H1 (cell line): ENCODE results near the gene FOXK1. TPM values are rescaled to one million over a fixed set of nuclear protein-coding genes. Genes with fewer than 3 reads are reported as not detected.
A peak's percentile ranks its signal among the peaks of the same experiment; 100 is the strongest.

Experiments used
- BACH1 ChIP-seq: IDR thresholded peaks from 2 replicates; pipeline ENCODE4 v1.6.1; 2012; ENCODE audit warnings: low read length, improper control_type of control experiment
- JUN ChIP-seq: IDR thresholded peaks from 2 replicates; pipeline ENCODE4 v1.6.1; 2011; ENCODE audit warnings: low read depth, mild to moderate bottlenecking, improper control_type of control experiment, low read length
- KDM4A ChIP-seq: IDR thresholded peaks from one replicate; pipeline ENCODE4 v1.7.1; 2012; ENCODE audit warnings: low read depth, mild to moderate bottlenecking, moderate library complexity, low read length, inconsistent platforms; ENCODE audit not compliant: severe bottlenecking
- NANOG ChIP-seq: IDR thresholded peaks from 2 replicates; pipeline ENCODE4 v1.6.1; 2011; ENCODE audit warnings: low read length, low read depth, mild to moderate bottlenecking, inconsistent platforms; ENCODE audit not compliant: insufficient read depth, poor library complexity, severe bottlenecking
- SAP30 ChIP-seq: fragments of 300-600 bp; sonication (generic); IDR thresholded peaks from 2 replicates; pipeline ENCODE4 v1.7.1; 2012; ENCODE audit warnings: low read length, moderate library complexity, mild to moderate bottlenecking, inconsistent platforms; ENCODE audit not compliant: insufficient read depth, insufficient replicate concordance
- SUZ12 ChIP-seq: fragments of 200-600 bp; sonication (generic); IDR thresholded peaks from 2 replicates; pipeline ENCODE4 v1.6.1; 2012; ENCODE audit warnings: mild to moderate bottlenecking, inconsistent platforms, low read length, moderate library complexity, mixed read lengths
- TAF1 ChIP-seq: IDR thresholded peaks from 2 replicates; pipeline ENCODE4 v1.6.1; 2011; ENCODE audit warnings: mild to moderate bottlenecking, low read depth, low read length
- polyA plus RNA-seq, 7 experiments: library from polyadenylated mRNA; depleted of rRNA in 3 of 7; stranded (reverse) in 5 of 7; unstranded in 2 of 7; fragments of >200 nt in 5 of 7; fragments of 200-250 nt in 2 of 7; gene quantifications; 1 replicate in 5 of 7; 2 replicates in 1 of 7; 4 replicates in 1 of 7; pipeline versions ENCODE4 v1.2.1 to v1.2.3, GENCODE V29; 2011 to 2013; ENCODE audit warnings: missing spikeins in 2 of 7, mixed read lengths in 2 of 7
- total RNA-seq: library from RNA; stranded (reverse); fragmentation: NEBNext Ultra II Directional; extraction: Animal tissue kit (Norgen Biotek cat#: 25700); gene quantifications from 2 replicates; pipeline ENCODE4 v1.2.1, GENCODE V29; 2021
- TF ChIP-seq, protein P1 (sequence below): IDR thresholded peaks from 2 replicates; pipeline ENCODE4 v1.6.1; 2012; ENCODE audit warnings: inconsistent platforms
- TF ChIP-seq, protein P2 (sequence below): IDR thresholded peaks from 2 replicates; pipeline ENCODE4 v1.6.1; 2011; ENCODE audit warnings: low read depth, mild to moderate bottlenecking, low read length; ENCODE audit not compliant: insufficient read depth

Gene FOXK1
- total and polyA plus RNA-seq, 2 of the 8 experiments (the other 6 are each of a cell fraction or from before 2014, with no cell fraction given), result 2.0 to 8.5 TPM

DNA sequence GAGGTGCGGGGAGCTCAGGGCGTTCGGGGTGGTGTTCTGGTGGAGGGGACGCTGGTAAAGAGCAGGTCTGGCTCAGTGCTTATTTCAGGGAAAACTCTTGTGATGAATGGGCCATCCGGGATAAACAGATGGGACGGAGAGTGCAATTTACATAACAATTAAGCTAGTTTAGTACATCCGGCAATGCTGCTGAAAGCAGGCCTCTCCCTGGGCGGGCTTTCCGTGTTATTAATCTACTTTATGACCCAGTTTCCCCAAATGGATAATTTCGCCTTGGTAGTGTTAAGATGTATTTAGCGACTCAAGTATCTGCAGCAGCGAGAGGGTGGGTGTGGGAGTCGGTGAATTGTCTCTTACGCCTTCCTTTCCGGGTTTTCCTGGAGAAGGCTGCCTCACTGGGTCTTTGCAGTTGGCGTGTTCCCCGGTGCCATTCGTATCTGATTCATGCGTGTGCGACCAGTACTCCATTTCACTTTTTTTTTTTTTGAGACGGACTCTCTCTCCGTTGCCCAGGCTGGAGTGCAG, 25.2 kb downstream of the FOXK1 start (continued):
- TF ChIP-seq, protein P1, sequence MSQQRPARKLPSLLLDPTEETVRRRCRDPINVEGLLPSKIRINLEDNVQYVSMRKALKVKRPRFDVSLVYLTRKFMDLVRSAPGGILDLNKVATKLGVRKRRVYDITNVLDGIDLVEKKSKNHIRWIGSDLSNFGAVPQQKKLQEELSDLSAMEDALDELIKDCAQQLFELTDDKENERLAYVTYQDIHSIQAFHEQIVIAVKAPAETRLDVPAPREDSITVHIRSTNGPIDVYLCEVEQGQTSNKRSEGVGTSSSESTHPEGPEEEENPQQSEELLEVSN, result no peak; the same call in 1 of the 2 replicates
- TF ChIP-seq JUN (no peak), TAF1 (peak; percentile 61; the same call in 1 of the 2 replicates), KDM4A (no peak), SUZ12 (no peak), SAP30 (no peak), BACH1 (no peak), NANOG (peak; percentile 69)
- TF ChIP-seq, protein P2, sequence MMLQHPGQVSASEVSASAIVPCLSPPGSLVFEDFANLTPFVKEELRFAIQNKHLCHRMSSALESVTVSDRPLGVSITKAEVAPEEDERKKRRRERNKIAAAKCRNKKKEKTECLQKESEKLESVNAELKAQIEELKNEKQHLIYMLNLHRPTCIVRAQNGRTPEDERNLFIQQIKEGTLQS, result no peak
